HG03196 (cell line): ENCODE results near the gene GMFB.

ENCODE experiments used
- ATAC-seq: cut with Tn5 transposase; IDR thresholded peaks from one replicate; pipeline ENCODE4 v1.9.1; 2021; ENCODE audit not compliant: unreplicated experiment

The GMFB gene

GRCh38 chr14:54435500-54435981, 53.2 kb downstream of the GMFB start:
- ATAC-seq, result peak; percentile 44

DNA sequence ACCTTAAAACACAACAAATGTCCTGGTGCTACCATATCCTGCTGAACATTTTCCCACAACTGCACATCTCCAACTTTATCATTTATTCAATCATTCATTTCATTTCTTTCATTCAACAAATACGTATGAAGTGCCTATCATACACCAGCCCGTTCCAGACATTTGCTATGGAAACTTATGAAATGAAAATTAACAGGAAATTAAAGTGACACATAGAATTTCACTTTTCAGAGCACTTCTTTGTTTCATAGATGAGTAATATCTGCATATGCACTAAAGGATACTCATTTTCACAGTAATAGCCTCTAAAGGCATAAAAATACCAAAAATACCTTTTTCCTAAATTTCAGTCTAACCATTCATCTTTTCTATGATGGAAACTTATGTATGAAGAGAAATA, 60.3 kb downstream of the GMFB start:
- ATAC-seq, result no peak

DNA sequence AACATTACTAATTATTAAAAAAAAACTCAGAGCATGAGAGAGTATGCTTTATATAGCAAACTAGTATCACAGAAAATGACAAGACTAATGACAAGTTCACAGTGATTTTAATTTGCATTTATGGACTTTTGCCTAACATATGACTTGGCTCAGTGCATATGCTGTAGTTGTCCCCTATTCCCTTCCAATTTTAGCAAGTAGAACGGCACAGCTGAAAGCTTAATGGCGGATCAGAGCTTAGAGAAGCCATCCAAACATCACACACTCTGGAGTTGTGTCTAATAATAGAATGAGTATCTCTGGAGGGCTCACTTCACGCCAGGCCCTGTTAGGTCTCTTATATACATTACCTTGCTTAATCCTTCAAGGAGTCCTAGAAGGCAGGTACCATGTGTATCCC, 60.9 kb downstream of the GMFB start:
- ATAC-seq, result no peak

GRCh38 chr14:54425537-54426274, 63.1 kb downstream of the GMFB start:
- no peak for ATAC-seq

DNA sequence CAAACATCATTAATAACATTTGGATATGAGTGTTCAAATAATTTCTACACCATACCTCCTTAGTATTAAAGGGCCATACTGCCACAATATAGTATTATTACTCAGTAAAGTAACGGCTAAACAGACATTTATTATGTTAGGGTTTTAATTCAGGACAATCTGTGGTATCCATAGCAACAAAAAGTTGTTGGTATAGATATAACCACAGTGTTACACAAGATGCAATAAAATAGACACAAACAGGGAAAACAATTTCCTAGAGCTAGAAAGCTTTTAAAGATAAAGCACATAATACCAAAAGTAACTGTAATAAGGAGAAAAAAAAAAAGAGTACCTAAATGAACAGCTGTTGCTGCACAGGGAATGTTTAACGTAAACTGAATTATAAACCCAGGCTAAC, 63.7 kb downstream of the GMFB start:
- ATAC-seq, result no peak
